Measurements from ENCODE around the gene ATG101. TPM values are rescaled to one million over a fixed set of nuclear protein-coding genes. Genes with fewer than 3 reads are reported as not detected.

Gene ATG101
- total and polyA plus RNA-seq, 2 of the 8 experiments (the other 6 are each of a cell fraction or from before 2014, with no cell fraction given): 49.8 to 55.9 TPM

GRCh38 chr12:52097045-52097666, 27.4 kb downstream of the ATG101 start:
- H4K20me1 ChIP-seq (replicated peaks in 1 of 2; ENCODE audit: control insufficient read depth in 1 of 2, insufficient read depth in 2 of 2, low read length in 2 of 2): no peaks in the 10 kb centered on the region
- H2BK12ac ChIP-seq (ENCODE audit: low read depth, low read length): no peak overlapping the region
- H3K36me3 ChIP-seq (ENCODE audit: control insufficient read depth in 2 of 4, insufficient read depth in 4 of 4, low read length in 3 of 4): no peaks in the 10 kb centered on the region
- ChIA-PET POLR2A (ENCODE audit: partially characterized antibody) (no interaction called here), CTCF (ENCODE audit: partially characterized antibody) (interaction anchor here (0.6 to 0.7 kb wide), 2 partner anchors 14 to 38 kb away, joined by 3 read pairs; no protein-coding TSS in a partner anchor)
- no peak overlapping the region for H4K8ac ChIP-seq (ENCODE audit: extremely low read depth, insufficient read depth, low read length)
- H2BK20ac ChIP-seq (ENCODE audit: low read length): no peak overlapping the region
- no peak overlapping the region for H2BK120ac ChIP-seq (replicated peaks; ENCODE audit: low read depth, low read length)
- no peak for FAIRE-seq
- H3K4ac ChIP-seq (replicated peaks; ENCODE audit: insufficient read length, low read depth, low read length): no peak overlapping the region
- no peak overlapping the region for H3K14ac ChIP-seq (ENCODE audit: insufficient read length)
- no peak overlapping the region for H3K9ac ChIP-seq (replicated peaks in 1 of 4; ENCODE audit: extremely low read depth in 1 of 4, low read depth in 3 of 4, low read length in 3 of 4)
- H3K27me3 ChIP-seq (replicated peaks in 1 of 4; ENCODE audit: control insufficient read depth in 3 of 4, extremely low read depth in 1 of 4, insufficient read depth in 3 of 4, low read length in 3 of 4): no peaks in the 10 kb centered on the region
- no peaks in the 10 kb centered on the region for H3K9me3 ChIP-seq (ENCODE audit: insufficient read depth in 2 of 2, low read depth in 1 of 2, low read length in 1 of 2)
- no peak overlapping the region for H3K23ac ChIP-seq (ENCODE audit: insufficient read length)
- H2BK15ac ChIP-seq (ENCODE audit: low read length): no peak overlapping the region
- no peak for TF ChIP-seq JUND (IDR thresholded peaks at IDR 0.05; ENCODE audit: low read length)
- 94% methylated on average over 14 of the region's 21 CpGs; no CpG with 5 or more reads in 1 of the 2 experiments for WGBS, 2 experiments (ENCODE audit: extremely low coverage in 1 of 2, insufficient coverage in 1 of 2, insufficient read length in 1 of 2, insufficient replicate concordance in 2 of 2, low coverage in 1 of 2, low lambda C conversion rate in 2 of 2, missing lambda C conversion rate in 1 of 2)
- H2AK5ac ChIP-seq (ENCODE audit: low read depth, low read length): no peak overlapping the region
- no peaks in the 10 kb centered on the region for H3K79me2 ChIP-seq (ENCODE audit: control insufficient read depth in 1 of 2, insufficient read depth in 2 of 2, low read length in 2 of 2)
- H3K79me1 ChIP-seq (ENCODE audit: low read depth, low read length): no peaks in the 10 kb centered on the region
- no peak overlapping the region for H2AFZ ChIP-seq (ENCODE audit: low read length)
- H4K5ac ChIP-seq (ENCODE audit: insufficient read length, low read depth, low read length): no peak overlapping the region
- no peak overlapping the region for H2BK5ac ChIP-seq (ENCODE audit: low read depth, low read length)
- no peak for DNase-seq (ENCODE audit: low read depth in 1 of 2, low spot score in 2 of 2)
- H4K91ac ChIP-seq (replicated peaks; ENCODE audit: insufficient read length, low read length): no peak overlapping the region
- no peaks in the 10 kb centered on the region for H3K23me2 ChIP-seq (ENCODE audit: low read depth, low read length)
- H3K4me2 ChIP-seq (ENCODE audit: insufficient read depth in 1 of 2, low read depth in 2 of 2, low read length in 2 of 2): no peak overlapping the region
- no peak overlapping the region for H3K18ac ChIP-seq (ENCODE audit: extremely low read depth, low read length)
- H3K27ac ChIP-seq (ENCODE audit: low read depth, low read length): no peak overlapping the region
- no peak overlapping the region for H3K56ac ChIP-seq (replicated peaks; ENCODE audit: insufficient read length, low read depth, low read length)
- H3K4me1 ChIP-seq (replicated peaks in 1 of 4; ENCODE audit: control insufficient read depth in 3 of 4, insufficient read depth in 4 of 4, low read length in 3 of 4): no peaks in the 10 kb centered on the region
- H3K4me3 ChIP-seq (ENCODE audit: extremely low read depth in 1 of 4, insufficient read depth in 2 of 4, low read depth in 3 of 4, low read length in 4 of 4): no peak overlapping the region

All from H1 (cell line).